ENCODE measurements around the gene TLE4. TPM values are rescaled to one million over a fixed set of nuclear protein-coding genes. Genes with fewer than 3 reads are reported as not detected.

TLE4 gene
- total and polyA plus RNA-seq, 4 donors: 33.4 to 57.9 (median 50.2) TPM

- WGBS (ENCODE audit: insufficient coverage): 92% methylated on average over 1 of the region's 3 CpGs
- H3K36me3 ChIP-seq (ENCODE audit: control insufficient read depth, insufficient read depth, low read length): no peaks in the 10 kb centered on the region
- no peak overlapping the region for H3K27ac ChIP-seq (ENCODE audit: low read depth, low read length)
- no peaks in the 10 kb centered on the region for H3K27me3 ChIP-seq (ENCODE audit: control insufficient read depth, insufficient read depth, low read length)
- DNase-seq (ENCODE audit: low read depth in 4 of 6, low spot score in 6 of 6): no peak
- H3K4me3 ChIP-seq (ENCODE audit: low read depth, low read length): no peak overlapping the region
- peaks cover 21% of the 10 kb centered on the region for H3K4me1 ChIP-seq (ENCODE audit: control insufficient read depth, insufficient read depth, low read length)
- no peaks in the 10 kb centered on the region for H3K9me3 ChIP-seq (ENCODE audit: control insufficient read depth, insufficient read depth, low read length)
These were observed 95.4 kb downstream of the TLE4 start for GRCh38 chr9:79667120-79667519.

DNA sequence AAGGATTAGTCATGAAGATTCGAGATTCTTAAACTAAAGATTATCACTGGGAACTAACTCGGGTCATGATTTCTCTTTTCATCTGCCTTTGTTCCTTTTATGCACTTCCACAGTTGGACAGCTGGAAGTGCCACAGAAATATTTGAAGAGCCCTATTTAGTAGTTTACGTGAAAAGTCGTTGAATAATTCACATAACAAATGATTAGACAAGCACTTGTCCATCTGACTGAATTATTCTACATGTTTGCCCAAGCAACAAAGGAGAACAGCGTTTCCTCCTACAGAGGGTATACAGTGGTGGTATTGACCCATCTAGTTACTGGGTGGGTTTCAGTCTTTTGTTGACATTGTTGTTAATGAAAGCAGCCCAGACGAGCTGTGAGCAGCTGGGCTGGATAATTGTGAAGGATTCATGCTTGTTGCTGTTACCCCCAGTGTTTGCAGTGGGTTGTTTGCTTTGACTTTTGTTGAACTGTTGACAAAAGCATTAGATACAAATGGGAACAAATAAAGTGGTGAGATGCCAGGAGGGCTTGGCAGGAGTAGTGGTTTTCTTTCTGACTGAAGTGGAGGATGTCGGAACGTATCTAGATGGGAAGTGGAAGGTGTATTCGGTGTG, 96.2 kb downstream of the TLE4 start:
- no peaks in the 10 kb centered on the region for H3K27me3 ChIP-seq (ENCODE audit: control insufficient read depth, insufficient read depth, low read length)
- peak in 2 of 6 donors; percentile 75 to 86 for DNase-seq (ENCODE audit: low read depth in 4 of 6, low spot score in 6 of 6)
- peaks cover 21% of the 10 kb centered on the region for H3K4me1 ChIP-seq (ENCODE audit: control insufficient read depth, insufficient read depth, low read length)
- no peaks in the 10 kb centered on the region for H3K9me3 ChIP-seq (ENCODE audit: control insufficient read depth, insufficient read depth, low read length)
- no peak overlapping the region for H3K4me3 ChIP-seq (ENCODE audit: low read depth, low read length)
- no peak overlapping the region for H3K27ac ChIP-seq (ENCODE audit: low read depth, low read length)
- 34% methylated on average over 4 of the region's 9 CpGs for WGBS (ENCODE audit: insufficient coverage)
- no peaks in the 10 kb centered on the region for H3K36me3 ChIP-seq (ENCODE audit: control insufficient read depth, insufficient read depth, low read length)

- Histone ChIP-seq H3K36me3 (ENCODE audit: control insufficient read depth, insufficient read depth, low read length) (no peaks in the 10 kb centered on the region), H3K27ac (ENCODE audit: low read depth, low read length) (no peak overlapping the region), H3K4me1 (ENCODE audit: control insufficient read depth, insufficient read depth, low read length) (peaks cover 12% of the 10 kb centered on the region), H3K9me3 (ENCODE audit: control insufficient read depth, insufficient read depth, low read length) (no peaks in the 10 kb centered on the region), H3K27me3 (ENCODE audit: control insufficient read depth, insufficient read depth, low read length) (no peaks in the 10 kb centered on the region), H3K4me3 (ENCODE audit: low read depth, low read length) (no peak overlapping the region)
- WGBS (ENCODE audit: insufficient coverage): 83% methylated on average over 1 of the region's 4 CpGs
- DNase-seq (ENCODE audit: low read depth in 4 of 6, low spot score in 6 of 6): no peak
These were observed 97.2 kb downstream of the TLE4 start for GRCh38 chr9:79668956-79669355.

DNA sequence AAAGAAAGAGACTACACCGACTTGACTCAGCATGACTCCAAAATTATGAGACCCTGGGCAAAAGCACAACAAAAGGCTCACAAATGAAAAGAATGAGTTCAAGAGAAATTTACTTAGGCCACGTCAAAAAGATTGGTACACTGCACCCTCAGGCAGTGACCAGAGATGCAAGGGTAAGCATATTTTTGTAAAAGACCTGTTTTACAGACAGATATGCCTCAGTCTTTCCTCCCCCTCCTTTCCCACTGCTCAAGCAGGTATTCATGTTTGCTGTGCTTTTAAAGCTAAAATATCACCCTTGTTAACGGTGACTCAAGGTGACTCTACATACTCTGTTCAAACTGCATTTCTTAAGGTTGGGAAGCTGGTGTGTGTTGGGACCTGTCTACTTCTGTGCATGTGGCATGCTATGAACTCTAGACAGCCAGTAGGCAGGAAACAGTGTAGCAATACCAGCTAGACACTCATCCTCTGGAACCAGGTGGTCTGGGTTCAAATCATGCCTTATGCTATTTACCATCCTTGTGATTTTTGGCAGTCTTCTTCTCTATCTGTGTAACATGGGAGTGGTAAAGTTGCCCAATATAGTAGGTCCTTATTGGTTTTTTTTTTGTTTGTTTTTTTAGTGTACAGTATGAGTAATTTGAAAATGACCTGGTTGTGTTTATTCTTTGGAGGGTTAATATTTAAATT, 98.7 kb downstream of the TLE4 start:
- Histone ChIP-seq H3K9me3 (ENCODE audit: control insufficient read depth, insufficient read depth, low read length) (no peaks in the 10 kb centered on the region), H3K36me3 (ENCODE audit: control insufficient read depth, insufficient read depth, low read length) (no peaks in the 10 kb centered on the region), H3K4me1 (ENCODE audit: control insufficient read depth, insufficient read depth, low read length) (peaks cover 9% of the 10 kb centered on the region), H3K27me3 (ENCODE audit: control insufficient read depth, insufficient read depth, low read length) (no peaks in the 10 kb centered on the region), H3K27ac (ENCODE audit: low read depth, low read length) (no peak overlapping the region), H3K4me3 (ENCODE audit: low read depth, low read length) (no peak overlapping the region)
- WGBS (ENCODE audit: insufficient coverage): 88% methylated on average over 1 of the region's 3 CpGs
- DNase-seq (ENCODE audit: low read depth in 4 of 6, low spot score in 6 of 6): no peak

GRCh38 chr9:79671558-79671957, 99.8 kb downstream of the TLE4 start:
- Histone ChIP-seq H3K36me3 (ENCODE audit: control insufficient read depth, insufficient read depth, low read length) (no peaks in the 10 kb centered on the region), H3K9me3 (ENCODE audit: control insufficient read depth, insufficient read depth, low read length) (no peaks in the 10 kb centered on the region), H3K4me1 (ENCODE audit: control insufficient read depth, insufficient read depth, low read length) (peaks cover 4% of the 10 kb centered on the region), H3K27me3 (ENCODE audit: control insufficient read depth, insufficient read depth, low read length) (no peaks in the 10 kb centered on the region), H3K4me3 (ENCODE audit: low read depth, low read length) (no peak overlapping the region), H3K27ac (ENCODE audit: low read depth, low read length) (no peak overlapping the region)
- DNase-seq (ENCODE audit: low read depth in 4 of 6, low spot score in 6 of 6): no peak
- no CpG with 5 or more reads among the region's 2 CpGs for WGBS (ENCODE audit: insufficient coverage)

- no peaks in the 10 kb centered on the region for H3K4me1 ChIP-seq (ENCODE audit: control insufficient read depth, insufficient read depth, low read length)
- no peak overlapping the region for H3K4me3 ChIP-seq (ENCODE audit: low read depth, low read length)
- no CpG with 5 or more reads among the region's 3 CpGs for WGBS (ENCODE audit: insufficient coverage)
- H3K9me3 ChIP-seq (ENCODE audit: control insufficient read depth, insufficient read depth, low read length): no peaks in the 10 kb centered on the region
- no peak for DNase-seq (ENCODE audit: low read depth in 4 of 6, low spot score in 6 of 6)
- H3K36me3 ChIP-seq (ENCODE audit: control insufficient read depth, insufficient read depth, low read length): no peaks in the 10 kb centered on the region
- no peaks in the 10 kb centered on the region for H3K27me3 ChIP-seq (ENCODE audit: control insufficient read depth, insufficient read depth, low read length)
- no peak overlapping the region for H3K27ac ChIP-seq (ENCODE audit: low read depth, low read length)
These were observed 100.5 kb downstream of the TLE4 start for GRCh38 chr9:79672236-79672635.

DNA sequence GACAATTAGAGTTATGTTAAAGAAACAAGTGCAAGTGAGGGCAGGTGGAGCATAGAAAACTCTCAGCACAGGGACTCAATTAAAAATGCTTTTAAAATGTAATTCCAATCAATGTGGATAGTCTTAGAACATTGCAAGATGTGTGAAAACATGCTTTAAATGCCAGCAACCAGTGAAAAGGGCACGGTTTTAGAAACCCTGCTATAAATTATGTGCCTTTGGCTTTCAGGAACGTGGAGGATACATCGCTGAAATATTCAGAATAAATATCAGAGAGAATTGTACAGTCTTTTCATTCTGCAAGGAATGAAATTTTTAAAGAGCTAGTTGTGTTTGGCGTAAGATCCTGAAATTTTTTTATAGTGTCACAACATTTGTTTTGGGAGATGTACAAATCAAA, 101.1 kb downstream of the TLE4 start:
- H3K9me3 ChIP-seq (ENCODE audit: control insufficient read depth, insufficient read depth, low read length): no peaks in the 10 kb centered on the region
- WGBS (ENCODE audit: insufficient coverage): 58% methylated on average over 2 of the region's 4 CpGs
- no peaks in the 10 kb centered on the region for H3K36me3 ChIP-seq (ENCODE audit: control insufficient read depth, insufficient read depth, low read length)
- DNase-seq (ENCODE audit: low read depth in 4 of 6, low spot score in 6 of 6): no peak
- no peaks in the 10 kb centered on the region for H3K27me3 ChIP-seq (ENCODE audit: control insufficient read depth, insufficient read depth, low read length)
- H3K4me1 ChIP-seq (ENCODE audit: control insufficient read depth, insufficient read depth, low read length): no peaks in the 10 kb centered on the region
- H3K27ac ChIP-seq (ENCODE audit: low read depth, low read length): no peak overlapping the region
- H3K4me3 ChIP-seq (ENCODE audit: low read depth, low read length): no peak overlapping the region

GRCh38 chr9:79673614-79674013, 101.8 kb downstream of the TLE4 start:
- H3K9me3 ChIP-seq (ENCODE audit: control insufficient read depth, insufficient read depth, low read length): no peaks in the 10 kb centered on the region
- no peak for DNase-seq (ENCODE audit: low read depth in 4 of 6, low spot score in 6 of 6)
- 100% methylated on average over 1 of the region's 3 CpGs for WGBS (ENCODE audit: insufficient coverage)
- H3K36me3 ChIP-seq (ENCODE audit: control insufficient read depth, insufficient read depth, low read length): no peaks in the 10 kb centered on the region
- no peaks in the 10 kb centered on the region for H3K27me3 ChIP-seq (ENCODE audit: control insufficient read depth, insufficient read depth, low read length)
- no peak overlapping the region for H3K4me3 ChIP-seq (ENCODE audit: low read depth, low read length)
- H3K27ac ChIP-seq (ENCODE audit: low read depth, low read length): no peak overlapping the region
- H3K4me1 ChIP-seq (ENCODE audit: control insufficient read depth, insufficient read depth, low read length): no peaks in the 10 kb centered on the region

DNA sequence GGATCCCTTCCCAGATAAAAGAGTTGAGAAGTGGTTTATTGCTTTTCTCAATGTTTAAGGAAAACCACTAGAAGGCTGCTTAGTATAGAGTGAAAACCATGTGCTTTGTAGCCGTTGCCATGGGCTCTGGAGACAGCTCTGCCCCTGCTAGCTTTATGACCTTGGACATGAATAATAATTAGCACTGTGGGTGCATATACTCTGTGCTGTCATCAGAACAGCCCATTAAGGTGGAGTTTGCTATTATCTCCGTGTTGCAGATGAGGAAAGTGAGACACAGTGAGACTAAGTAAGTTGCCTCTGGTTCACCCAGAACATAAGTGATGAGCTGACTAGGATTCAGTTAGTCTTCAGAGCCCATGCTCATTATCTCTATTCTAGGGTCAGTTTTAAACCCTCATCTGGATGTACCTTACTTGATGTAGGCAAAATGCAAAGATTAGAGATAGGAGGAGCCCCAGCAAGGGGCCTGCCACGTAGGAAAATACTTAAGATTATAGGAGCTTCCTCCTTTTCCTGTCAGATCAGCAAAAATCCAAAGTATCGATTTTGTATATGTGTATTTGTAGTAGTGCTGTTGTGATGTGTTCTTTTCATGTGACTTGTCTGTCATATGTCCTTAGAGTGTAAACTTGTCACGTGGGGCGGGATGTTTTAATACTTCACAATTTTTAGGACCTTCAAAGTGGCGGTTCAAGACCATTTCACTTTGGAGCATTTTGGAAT, 102.5 kb downstream of the TLE4 start:
- Histone ChIP-seq H3K4me1 (ENCODE audit: control insufficient read depth, insufficient read depth, low read length) (no peaks in the 10 kb centered on the region), H3K36me3 (ENCODE audit: control insufficient read depth, insufficient read depth, low read length) (no peaks in the 10 kb centered on the region), H3K9me3 (ENCODE audit: control insufficient read depth, insufficient read depth, low read length) (no peaks in the 10 kb centered on the region), H3K27ac (ENCODE audit: low read depth, low read length) (no peak overlapping the region), H3K27me3 (ENCODE audit: control insufficient read depth, insufficient read depth, low read length) (no peaks in the 10 kb centered on the region), H3K4me3 (ENCODE audit: low read depth, low read length) (no peak overlapping the region)
- DNase-seq (ENCODE audit: low read depth in 4 of 6, low spot score in 6 of 6): no peak
- WGBS (ENCODE audit: insufficient coverage): 79% methylated on average over 5 of the region's 7 CpGs

DNA sequence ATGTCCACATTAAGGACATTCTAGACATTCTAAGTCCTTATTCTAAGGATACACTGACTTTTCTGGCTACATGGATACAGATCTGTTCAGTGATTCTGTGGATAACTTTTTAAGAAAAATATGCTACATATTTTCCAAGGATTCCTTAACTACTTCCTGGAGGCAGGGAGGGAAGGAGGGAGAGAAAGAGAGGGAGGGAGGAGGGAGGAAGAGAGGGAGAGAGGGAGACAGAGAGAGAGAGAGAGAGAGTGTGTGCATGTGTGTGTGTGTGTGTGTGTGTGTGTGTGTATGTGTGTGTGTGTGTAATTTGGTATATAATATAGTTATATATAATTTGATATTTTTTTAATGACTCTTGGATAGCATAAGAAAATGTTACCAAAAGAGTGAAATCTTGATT, 109.8 kb downstream of the TLE4 start:
- Histone ChIP-seq H3K4me1 (ENCODE audit: control insufficient read depth, insufficient read depth, low read length) (no peaks in the 10 kb centered on the region), H3K27ac (ENCODE audit: low read depth, low read length) (no peak overlapping the region), H3K4me3 (ENCODE audit: low read depth, low read length) (no peak overlapping the region), H3K27me3 (ENCODE audit: control insufficient read depth, insufficient read depth, low read length) (no peaks in the 10 kb centered on the region), H3K36me3 (ENCODE audit: control insufficient read depth, insufficient read depth, low read length) (no peaks in the 10 kb centered on the region), H3K9me3 (ENCODE audit: control insufficient read depth, insufficient read depth, low read length) (no peaks in the 10 kb centered on the region)
- no peak for DNase-seq (ENCODE audit: low read depth in 4 of 6, low spot score in 6 of 6)
